NOMO-1 treated with DMSO at 0.1 percent for 48 hours (cell line): ENCODE results near the gene ZNF638.
A peak's percentile ranks its signal among the peaks of the same experiment; 100 is the strongest.
"Not testable (repeated sequence)": the region's sequence is repeated elsewhere in the genome, so short reads cannot be mapped to it uniquely, and the experiment has no call there.

Source experiments
- DNase-seq: peaks from one replicate; lab custom pipeline; 2025; ENCODE audit not compliant: unreplicated experiment; lab: John Stamatoyannopoulos, UW

ZNF638 gene

GRCh38 chr2:71389384-71390072 lies 57.9 kb downstream of the ZNF638 start:
- DNase-seq: no peak

- DNase-seq: no peak
These were observed 61.6 kb downstream of the ZNF638 start for GRCh38 chr2:71393216-71393615.

- DNase-seq: no peak
These were observed 63.9 kb downstream of the ZNF638 start for GRCh38 chr2:71395471-71395870.

GRCh38 chr2:71402427-71402826 lies 70.8 kb downstream of the ZNF638 start:
- DNase-seq: no peak

- DNase-seq: no peak
These were observed 78.0 kb downstream of the ZNF638 start for GRCh38 chr2:71409611-71410010.

GRCh38 chr2:71410696-71411095 lies 79.1 kb downstream of the ZNF638 start:
- no peak for DNase-seq

GRCh38 chr2:71416866-71417265 lies 85.3 kb downstream of the ZNF638 start:
- DNase-seq: not testable (repeated sequence)

- no peak for DNase-seq
These were observed 86.0 kb downstream of the ZNF638 start for GRCh38 chr2:71417300-71418202.

- no peak for DNase-seq
These were observed 87.6 kb downstream of the ZNF638 start for GRCh38 chr2:71419145-71419544.

- DNase-seq: no peak
These were observed 88.4 kb downstream of the ZNF638 start for GRCh38 chr2:71419976-71420375.

GRCh38 chr2:71422786-71423185 lies 91.2 kb downstream of the ZNF638 start:
- DNase-seq: no peak

- DNase-seq: peak; percentile 14
These were observed 92.3 kb downstream of the ZNF638 start for GRCh38 chr2:71423817-71424420.

GRCh38 chr2:71426721-71427120 lies 95.1 kb downstream of the ZNF638 start:
- DNase-seq: peak; percentile 33

- DNase-seq: no peak
These were observed 97.1 kb downstream of the ZNF638 start for GRCh38 chr2:71428472-71429383.

- DNase-seq: not testable (repeated sequence)
These were observed 113.6 kb downstream of the ZNF638 start for GRCh38 chr2:71445142-71445541.

- no peak for DNase-seq
These were observed 114.9 kb downstream of the ZNF638 start for GRCh38 chr2:71446505-71446904.

- no peak for DNase-seq
These were observed 117.8 kb downstream of the ZNF638 start for GRCh38 chr2:71449343-71449742.

GRCh38 chr2:71451705-71452104 lies 120.1 kb downstream of the ZNF638 start:
- no peak for DNase-seq

GRCh38 chr2:71452565-71452964 lies 121.0 kb downstream of the ZNF638 start:
- peak; percentile 96 for DNase-seq

- peak; percentile 72 for DNase-seq
These were observed 122.0 kb downstream of the ZNF638 start, which contains the start of gene DYSF for GRCh38 chr2:71453404-71454220. TSS of gene DYSF (plus strand) at chr2:71453561.
